CD4-positive, alpha-beta T cell treated with Interleukin-15 for 1 hour (primary cell): ENCODE measurements around the gene INPP5A.
"Not testable (repeated sequence)": the region's sequence is repeated elsewhere in the genome, so short reads cannot be mapped to it uniquely, and the experiment has no call there.

ENCODE experiments used
- DNase-seq: peaks from one replicate; pipeline ENCODE4 v3.0.0-alpha.2; 2020

Gene INPP5A

GRCh38 chr10:132504501-132505272, 32.9 kb upstream of the INPP5A start:
- DNase-seq = peak; percentile 12

GRCh38 chr10:132505546-132505945, 32.0 kb upstream of the INPP5A start:
- not testable (repeated sequence) for DNase-seq

GRCh38 chr10:132506711-132507408, 30.7 kb upstream of the INPP5A start:
- peak; percentile 14 for DNase-seq

GRCh38 chr10:132507409-132507955, 30.1 kb upstream of the INPP5A start:
- DNase-seq = no peak

GRCh38 chr10:132507956-132508490, 29.6 kb upstream of the INPP5A start:
- DNase-seq = peak; percentile 10

GRCh38 chr10:132508581-132509443, 28.8 kb upstream of the INPP5A start:
- peak; percentile 11 for DNase-seq

- DNase-seq = peak; percentile 10
These were observed 27.9 kb upstream of the INPP5A start for GRCh38 chr10:132509506-132510173.

GRCh38 chr10:132510174-132510611, 27.4 kb upstream of the INPP5A start:
- DNase-seq = peak; percentile 2

GRCh38 chr10:132511121-132512051, 26.2 kb upstream of the INPP5A start:
- peak; percentile 21 for DNase-seq

- DNase-seq = no peak
These were observed 25.5 kb upstream of the INPP5A start for GRCh38 chr10:132512052-132512442.

GRCh38 chr10:132512693-132513345, 24.8 kb upstream of the INPP5A start:
- DNase-seq = no peak

GRCh38 chr10:132514821-132515520, 22.6 kb upstream of the INPP5A start:
- DNase-seq = peak; percentile 16

- peak; percentile 13 for DNase-seq
These were observed 21.5 kb upstream of the INPP5A start for GRCh38 chr10:132515811-132516726.

GRCh38 chr10:132516771-132517725, 20.5 kb upstream of the INPP5A start:
- peak; percentile 26 for DNase-seq

GRCh38 chr10:132517951-132518521, 19.6 kb upstream of the INPP5A start:
- peak; percentile 10 for DNase-seq

GRCh38 chr10:132518572-132519381, 18.8 kb upstream of the INPP5A start:
- peak; percentile 15 for DNase-seq
